Right atrium auricular region (tissue), 2 donors: ENCODE results near the gene MADD. TPM values are rescaled to one million over a fixed set of nuclear protein-coding genes. Genes with fewer than 3 reads are reported as not detected.

ENCODE experiments used
- DNase-seq: peaks from one replicate; pipeline ENCODE4 v3.0.0-alpha.2; 2019; ENCODE audit warnings: low spot score
- H3K27ac ChIP-seq, 2 donors: fragments of 200-600 bp; sonication (generic); 1 replicate in 1 of 2; 2 replicates in 1 of 2; pipeline ENCODE4 v1.5.1; 2016 to 2019
- H3K27me3 ChIP-seq, 2 donors: fragments of 200-600 bp; sonication (generic); one replicate each; pipeline versions ENCODE4 v1.5.1 to v1.6.0; 2017 to 2019
- H3K36me3 ChIP-seq: fragments of 200-600 bp; sonication (generic); one replicate; pipeline ENCODE4 v1.5.1; 2016
- H3K4me1 ChIP-seq, 2 donors: fragments of 200-600 bp; sonication (generic); one replicate each; pipeline versions ENCODE4 v1.5.1 to v1.6.0; 2017 to 2019
- H3K4me3 ChIP-seq, 2 donors: fragments of 200-600 bp; sonication (generic); 1 replicate in 1 of 2; 2 replicates in 1 of 2; pipeline ENCODE4 v1.5.1; 2017 to 2019; ENCODE audit warnings: mild to moderate bottlenecking in 1 of 2, moderate library complexity in 1 of 2
- H3K9me3 ChIP-seq, 2 donors: fragments of 200-600 bp; sonication (generic); one replicate each; pipeline ENCODE4 v1.5.1; 2019
- CTCF ChIP-seq, 2 donors: fragments of 200-600 bp; sonication (generic); IDR thresholded peaks; one replicate each; pipeline ENCODE4 v1.5.1; 2019; ENCODE audit warnings: antibody characterized with exemption in 2 of 2
- total RNA-seq, 2 donors: library from RNA; depleted of rRNA; stranded (reverse); fragments of >200 nt; gene quantifications; one replicate each; pipeline ENCODE4 v1.1.0, GENCODE V29; 2016

Gene MADD
- total RNA-seq, 2 donors from 2014 or later, result 28.2 to 49.8 TPM

GRCh38 chr11:47379317-47379716 lies 109.4 kb downstream of the MADD start:
- Histone ChIP-seq H3K27ac (no peak overlapping the region), H3K36me3 (no peaks in the 10 kb centered on the region), H3K9me3 (no peaks in the 10 kb centered on the region), H3K4me3 (no peak overlapping the region), H3K4me1 (no peaks in the 10 kb centered on the region), H3K27me3 (no peaks in the 10 kb centered on the region)
- TF ChIP-seq CTCF (IDR thresholded peaks at IDR 0.05), result no peak
- no peak for DNase-seq

Other genes starting within 250 kb of the MADD start
- 10 to 100 TPM; 75.1 to 78.0 TPM for gene ARFGAP2, start 93.3 kb upstream of the MADD start, total RNA-seq
- gene PACSIN3, start 83.7 kb upstream of the MADD start, total RNA-seq, result 100 to 1,000 TPM; 107 to 186 TPM
- 10 to 100 TPM in 1 of 2 donors, 1 to 10 TPM in 1; 8.8 to 12.0 TPM for gene DDB2, start 55.2 kb upstream of the MADD start, total RNA-seq
- 10 to 100 TPM; 45.2 to 59.4 TPM for gene ACP2, start 21.3 kb upstream of the MADD start, total RNA-seq
- gene NR1H3, start 12.1 kb upstream of the MADD start, total RNA-seq, result 10 to 100 TPM; 15.9 to 23.2 TPM
- 1,000 to 10,000 TPM in 1 of 2 donors, 100 to 1,000 TPM in 1; 797 to 1,210 TPM for gene MYBPC3, start 82.6 kb downstream of the MADD start, total RNA-seq
- gene SPI1, start 108.4 kb downstream of the MADD start, total RNA-seq, result 10 to 100 TPM in 1 of 2 donors, 1 to 10 TPM in 1; 7.5 to 23.1 TPM
- gene SLC39A13, start 138.5 kb downstream of the MADD start, total RNA-seq, result 10 to 100 TPM; 78.4 to 79.8 TPM
- 100 to 1,000 TPM; 130 to 177 TPM for gene PSMC3, start 156.3 kb downstream of the MADD start, total RNA-seq
- not detected for gene RAPSN, start 179.0 kb downstream of the MADD start, total RNA-seq